GM12878 (cell line): Measurements from ENCODE around the gene GPR158. TPM values are rescaled to one million over a fixed set of nuclear protein-coding genes. Genes with fewer than 3 reads are reported as not detected.

ENCODE experiments used
- ATAC-seq: fragments of 200-7000 bp; cut with Tn5 transposase; 3 replicates; pipeline ENCODE4 v1.9.1; 2020; ENCODE audit warnings: mild to moderate bottlenecking, moderate library complexity
- BruUV-seq: library from RNA; stranded (reverse); fragments of 400-500 nt; replicated peaks from 2 replicates; lab custom pipeline; 2021; lab: Mats Ljungman, UMichigan
- CTCF ChIA-PET: fragments of 300-600 bp; sonication (Branson Sonifier 250); formaldehyde crosslinking; extraction: SDS; loops from one replicate; lab custom pipeline; 2021; ENCODE audit warnings: inconsistent platforms; lab: Yijun Ruan, JAX
- POLR2A ChIA-PET: fragments of 350-600 bp; formaldehyde crosslinking; extraction: SDS; loops from one replicate; lab custom pipeline; 2021; ENCODE audit warnings: inconsistent platforms; lab: Charles Lee
- RAD21 ChIA-PET: fragments of 300-600 bp; sonication (Branson Sonifier 250); formaldehyde crosslinking; loops from one replicate; lab custom pipeline; 2023; ENCODE audit warnings: antibody characterized with exemption; ENCODE audit not compliant: unreplicated experiment; lab: Charles Lee
- SMC1A ChIA-PET: fragments of 300-600 bp; sonication (Branson Sonifier 250); formaldehyde crosslinking; loops from one replicate; lab custom pipeline; 2023; ENCODE audit not compliant: unreplicated experiment, uncharacterized antibody; lab: Charles Lee
- DNase-seq: peaks from one replicate; pipeline ENCODE4 v3.0.0-alpha.2; 2011; ENCODE audit warnings: low read depth, low spot score
- FAIRE-seq: peaks from 3 replicates; lab custom pipeline; 2011; peaks lifted over from hg19 to GRCh38; lab: Jason Lieb, UNC
- H2AFZ ChIP-seq: 2 replicates; pipeline ENCODE4 v1.6.0; 2011; ENCODE audit warnings: low read depth, low read length, control low read depth; ENCODE audit not compliant: control insufficient read depth
- H3K27ac ChIP-seq: 2 replicates; pipeline ENCODE4 v1.5.1; 2011; ENCODE audit warnings: control low read depth; ENCODE audit not compliant: control insufficient read depth, insufficient read depth
- H3K27me3 ChIP-seq, 2 experiments: replicated peaks in 1 of 2; 2 replicates each; pipeline versions ENCODE4 v1.6.0 to v1.6.1; 2011; ENCODE audit warnings: low read length in 1 of 2; ENCODE audit not compliant: control insufficient read depth in 2 of 2, insufficient read depth in 2 of 2
- H3K36me3 ChIP-seq, 2 experiments: 2 replicates each; pipeline ENCODE4 v1.5.1; 2011; ENCODE audit warnings: low read length in 1 of 2; ENCODE audit not compliant: control insufficient read depth in 2 of 2, insufficient read depth in 2 of 2
- H3K4me1 ChIP-seq: 2 replicates; pipeline ENCODE4 v1.6.1; 2011; ENCODE audit warnings: mild to moderate bottlenecking, low read length, moderate library complexity, mixed read lengths; ENCODE audit not compliant: control insufficient read depth, insufficient read depth
- H3K4me2 ChIP-seq: 2 replicates; pipeline ENCODE4 v1.6.0; 2011; ENCODE audit warnings: control low read depth; ENCODE audit not compliant: control insufficient read depth, insufficient read depth
- H3K4me3 ChIP-seq: fragments of 200-600 bp; sonication (generic); 2 replicates; pipeline ENCODE4 v1.5.1; 2016
- H3K79me2 ChIP-seq: 2 replicates; pipeline ENCODE4 v1.6.0; 2011; ENCODE audit warnings: low read length; ENCODE audit not compliant: control insufficient read depth, insufficient read depth
- H3K9ac ChIP-seq: 2 replicates; pipeline ENCODE4 v1.8.0; 2011; ENCODE audit warnings: low read length, control low read depth, mixed read lengths; ENCODE audit not compliant: control insufficient read depth, insufficient read depth
- H3K9me3 ChIP-seq: replicated peaks from 3 replicates; pipeline ENCODE4 v1.5.1; 2011; ENCODE audit warnings: mild to moderate bottlenecking, low read length; ENCODE audit not compliant: control insufficient read depth, insufficient read depth
- H4K20me1 ChIP-seq: 2 replicates; pipeline ENCODE4 v1.6.0; 2011; ENCODE audit not compliant: control insufficient read depth, insufficient read depth
- CBFB ChIP-seq: IDR thresholded peaks from 2 replicates; pipeline ENCODE4 v1.6.1; 2016; ENCODE audit warnings: antibody characterized with exemption, low read depth
- CTCF ChIP-seq, 3 experiments: IDR thresholded peaks in 2 of 3; conservative IDR thresholded peaks in 1 of 3; 2 replicates each; pipeline ENCODE4 v1.5.1; 2011; ENCODE audit warnings: low read depth in 3 of 3, low read length in 3 of 3, mild to moderate bottlenecking in 3 of 3, control low read depth in 2 of 3, moderate library complexity in 2 of 3, inconsistent platforms in 1 of 3, mixed read lengths in 1 of 3; ENCODE audit not compliant: control insufficient read depth in 2 of 3, insufficient read depth in 1 of 3; ENCODE audit errors: extremely low read depth in 1 of 3
- ZSCAN29 ChIP-seq: fragments of 450-650 bp; IDR thresholded peaks from 2 replicates; pipeline ENCODE4 v1.6.1; 2017; ENCODE audit warnings: mild to moderate bottlenecking, moderate library complexity
- WGBS: methylation state at CpG from one replicate; pipeline ENCODE4 v1.1.6; 2016; ENCODE audit warnings: low lambda C conversion rate; ENCODE audit not compliant: insufficient replicate concordance, insufficient coverage; ENCODE audit errors: missing lambda C conversion rate; 5-methylcytosine and 5-hydroxymethylcytosine counted together
- in situ Hi-C: fragments of 300-500 bp; cut with MboI; formaldehyde crosslinking; loops from 9 replicates; pipeline ENCODE4 v1.14.3; 2018; ENCODE audit warnings: mixed read lengths
- intact Hi-C: fragments of 100-400 bp; cut with micrococcal nuclease; formaldehyde crosslinking; loops from one replicate; pipeline ENCODE4 v1.14.2; 2022; ENCODE audit not compliant: unreplicated experiment
- polyA plus RNA-seq, 11 experiments: library from polyadenylated mRNA; depleted of rRNA in 4 of 11; unstranded in 6 of 11; stranded (reverse) in 5 of 11; fragments of >200 nt; fragmentation: Nextera tagmentation in 4 of 11; fragmentation: Illumina TruSeq in 1 of 11; extraction: Ambion mirVana in 4 of 11; extraction: Trizol in 1 of 11; gene quantifications; 1 replicate in 1 of 11; 2 replicates in 10 of 11; pipeline versions ENCODE4 v1.2.1 to v1.2.3, GENCODE V29; 2011 to 2016; ENCODE audit warnings: inconsistent platforms in 2 of 11, missing spikeins in 2 of 11, low read depth in 1 of 11
- total RNA-seq, 4 experiments: library from RNA; depleted of rRNA in 3 of 4; stranded (reverse); fragments of >200 nt in 3 of 4; fragmentation: Illumina TruSeq in 1 of 4; extraction: Trizol in 1 of 4; gene quantifications; 2 replicates each; pipeline versions ENCODE4 v1.2.1 to v1.2.3, GENCODE V29; 2013 to 2021

The GPR158 gene
- total and polyA plus RNA-seq, 10 of the 15 experiments (the other 5 are each of a cell fraction or from before 2014, with no cell fraction given), result not detected

GRCh38 chr10:25552283-25552919 is 377.6 kb downstream of the GPR158 start:
- H3K4me1 ChIP-seq, result no peaks in the 10 kb centered on the region
- no peaks in the 10 kb centered on the region for H4K20me1 ChIP-seq
- in situ Hi-C loops, result no loop called here
- no peak for DNase-seq
- H3K27me3 ChIP-seq, result no peaks in the 10 kb centered on the region; a peak in 1 of 4 replicates
- H3K36me3 ChIP-seq, result no peaks in the 10 kb centered on the region
- H3K4me3 ChIP-seq, result no peak overlapping the region
- H3K79me2 ChIP-seq, result no peaks in the 10 kb centered on the region
- 39% methylated on average over 5 of the region's 5 CpGs for WGBS
- no peak overlapping the region for H2AFZ ChIP-seq
- BruUV-seq, result no TSS peak
- ChIA-PET RAD21 (interaction anchor here (1.3 kb wide), 1 partner anchor 26 kb away, joined by 4 read pairs; no protein-coding TSS in a partner anchor), POLR2A (no interaction called here), CTCF (no interaction called here), SMC1A (no interaction called here)
- intact Hi-C loops, result no loop called here
- no peak for TF ChIP-seq ZSCAN29
- H3K27ac ChIP-seq, result no peak overlapping the region
- H3K4me2 ChIP-seq, result no peak overlapping the region
- H3K9me3 ChIP-seq, result no peaks in the 10 kb centered on the region
- FAIRE-seq, result no peak
- no peak for ATAC-seq
- H3K9ac ChIP-seq, result no peak overlapping the region

- ChIA-PET POLR2A (no interaction called here), RAD21 (no interaction called here), CTCF (interaction anchor here (1.0 kb wide), 1 partner anchor 21 kb away, joined by 3 read pairs; no protein-coding TSS in a partner anchor), SMC1A (interaction anchor here (0.6 to 1.4 kb wide), 3 partner anchors 17 to 788 kb away, joined by 3 read pairs; no protein-coding TSS in a partner anchor)
- no peaks in the 10 kb centered on the region for H4K20me1 ChIP-seq
- DNase-seq (no peak), FAIRE-seq (no peak), ATAC-seq (0 out of 3 replicates have a peak, but pooled peaks have one; percentile 21)
- WGBS, result 42% methylated on average over 5 of the region's 5 CpGs
- in situ Hi-C loops, result no loop called here
- H3K4me2 ChIP-seq, result no peak overlapping the region
- H3K27me3 ChIP-seq, result no peaks in the 10 kb centered on the region; a peak in 1 of 4 replicates
- TF ChIP-seq CBFB (no peak), CTCF (IDR thresholded peaks at IDR 0.05 in 2 of 3, conservative IDR thresholded peaks at IDR 0.05 in 1 of 3; ENCODE audit: control insufficient read depth in 2 of 3, extremely low read depth in 1 of 3, insufficient read depth in 1 of 3, low read depth in 3 of 3, low read length in 3 of 3) (0 out of 6 replicates have a peak, but pooled peaks of 1 of the 3 experiments have one; percentile 5)
- no peaks in the 10 kb centered on the region for H3K36me3 ChIP-seq
- intact Hi-C loops, result no loop called here
- no peak overlapping the region for H3K27ac ChIP-seq
- no peak overlapping the region for H3K9ac ChIP-seq
- no peak overlapping the region for H3K4me3 ChIP-seq
- H3K79me2 ChIP-seq, result no peaks in the 10 kb centered on the region
- no peaks in the 10 kb centered on the region for H3K9me3 ChIP-seq
- no peaks in the 10 kb centered on the region for H3K4me1 ChIP-seq
- no TSS peak for BruUV-seq
- no peak overlapping the region for H2AFZ ChIP-seq
Measured at GRCh38 chr10:25555865-25556264, 381.1 kb downstream of the GPR158 start.
